ENCODE data around the gene CELSR1.

DNA sequence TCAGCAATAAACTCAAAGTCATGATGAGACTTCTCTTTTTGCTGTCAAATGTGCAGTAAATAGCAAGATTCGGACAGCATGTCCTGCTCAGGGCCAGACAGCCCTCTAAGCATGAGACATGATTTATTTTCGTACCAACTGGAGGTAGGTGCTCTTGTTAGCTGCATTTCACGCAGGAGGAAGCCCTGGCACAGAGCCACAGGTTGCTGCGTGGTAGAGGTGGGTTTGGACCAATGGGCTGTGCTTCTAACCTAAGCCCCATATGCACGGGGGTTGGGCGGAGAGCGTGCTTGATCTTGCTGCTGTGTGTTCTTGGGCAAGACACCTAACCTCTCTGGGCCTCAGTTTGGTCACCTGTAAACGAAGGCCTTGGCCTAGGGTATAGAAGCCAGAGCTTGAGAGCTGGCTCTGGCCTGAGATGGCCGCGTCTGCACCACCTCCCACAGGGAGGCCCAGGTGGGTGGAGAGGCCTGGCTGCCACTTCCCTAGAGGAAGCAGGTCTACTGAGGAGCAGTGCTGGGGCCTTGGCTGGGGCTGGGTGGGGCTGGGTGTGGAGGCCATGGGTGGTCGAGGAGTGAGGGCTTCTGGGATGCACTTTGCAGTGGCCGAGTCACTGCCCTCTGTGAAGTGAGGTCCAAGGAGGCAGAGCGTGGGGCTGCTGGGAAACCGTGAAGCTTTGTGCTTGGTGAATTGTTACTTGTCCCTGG is 44.3 kb upstream of the CELSR1 start:
- TF ChIP-seq CTCF (IDR thresholded peaks at IDR 0.05; ENCODE audit: insufficient read depth, low read length) (no peak), SPI1 (IDR thresholded peaks at IDR 0.05; ENCODE audit: borderline replicate concordance, low read depth) (no peak), POLR2AphosphoS5 (IDR thresholded peaks at IDR 0.05; ENCODE audit: low read depth) (0 out of 2 replicates have a peak, but pooled peaks have one; percentile 25)
- TF ChIP-seq, protein P1, sequence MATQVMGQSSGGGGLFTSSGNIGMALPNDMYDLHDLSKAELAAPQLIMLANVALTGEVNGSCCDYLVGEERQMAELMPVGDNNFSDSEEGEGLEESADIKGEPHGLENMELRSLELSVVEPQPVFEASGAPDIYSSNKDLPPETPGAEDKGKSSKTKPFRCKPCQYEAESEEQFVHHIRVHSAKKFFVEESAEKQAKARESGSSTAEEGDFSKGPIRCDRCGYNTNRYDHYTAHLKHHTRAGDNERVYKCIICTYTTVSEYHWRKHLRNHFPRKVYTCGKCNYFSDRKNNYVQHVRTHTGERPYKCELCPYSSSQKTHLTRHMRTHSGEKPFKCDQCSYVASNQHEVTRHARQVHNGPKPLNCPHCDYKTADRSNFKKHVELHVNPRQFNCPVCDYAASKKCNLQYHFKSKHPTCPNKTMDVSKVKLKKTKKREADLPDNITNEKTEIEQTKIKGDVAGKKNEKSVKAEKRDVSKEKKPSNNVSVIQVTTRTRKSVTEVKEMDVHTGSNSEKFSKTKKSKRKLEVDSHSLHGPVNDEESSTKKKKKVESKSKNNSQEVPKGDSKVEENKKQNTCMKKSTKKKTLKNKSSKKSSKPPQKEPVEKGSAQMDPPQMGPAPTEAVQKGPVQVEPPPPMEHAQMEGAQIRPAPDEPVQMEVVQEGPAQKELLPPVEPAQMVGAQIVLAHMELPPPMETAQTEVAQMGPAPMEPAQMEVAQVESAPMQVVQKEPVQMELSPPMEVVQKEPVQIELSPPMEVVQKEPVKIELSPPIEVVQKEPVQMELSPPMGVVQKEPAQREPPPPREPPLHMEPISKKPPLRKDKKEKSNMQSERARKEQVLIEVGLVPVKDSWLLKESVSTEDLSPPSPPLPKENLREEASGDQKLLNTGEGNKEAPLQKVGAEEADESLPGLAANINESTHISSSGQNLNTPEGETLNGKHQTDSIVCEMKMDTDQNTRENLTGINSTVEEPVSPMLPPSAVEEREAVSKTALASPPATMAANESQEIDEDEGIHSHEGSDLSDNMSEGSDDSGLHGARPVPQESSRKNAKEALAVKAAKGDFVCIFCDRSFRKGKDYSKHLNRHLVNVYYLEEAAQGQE (IDR thresholded peaks at IDR 0.05; ENCODE audit: insufficient replicate concordance, low read depth), result no peak
